GM20000 (cell line): Measurements from ENCODE around the gene SP110.

ENCODE experiments used
- DNase-seq: peaks from one replicate; pipeline ENCODE4 v3.0.0; 2012; ENCODE audit warnings: low spot score
- CTCF ChIP-seq: IDR thresholded peaks from 2 replicates; pipeline ENCODE4 v1.5.1; 2012; ENCODE audit warnings: mild to moderate bottlenecking, control low read depth; ENCODE audit errors: extremely low read depth, missing control alignments

The SP110 gene

GRCh38 chr2:230234122-230234722 lies 14.4 kb upstream of the SP110 start:
- no peak for TF ChIP-seq CTCF
- DNase-seq = no peak

- DNase-seq = no peak
- no peak for TF ChIP-seq CTCF
These were observed 11.5 kb upstream of the SP110 start for GRCh38 chr2:230231251-230231650.

- no peak for DNase-seq
- no peak for TF ChIP-seq CTCF
These were observed 10.9 kb upstream of the SP110 start for GRCh38 chr2:230230496-230231200.

GRCh38 chr2:230230087-230230486 lies 10.3 kb upstream of the SP110 start:
- no peak for TF ChIP-seq CTCF
- no peak for DNase-seq

GRCh38 chr2:230227216-230227615 lies 7.4 kb upstream of the SP110 start:
- DNase-seq = no peak
- TF ChIP-seq CTCF = no peak

GRCh38 chr2:230226051-230226551 lies 6.3 kb upstream of the SP110 start:
- TF ChIP-seq CTCF = no peak
- peak; percentile 59 for DNase-seq

GRCh38 chr2:230225486-230225885 lies 5.7 kb upstream of the SP110 start, which contains the start of gene SP140:
Gene SP140, plus strand, starts transcription at chr2:230225736. Its CDS starts 109 bp downstream, at chr2:230225845.
- DNase-seq = peak; percentile 74

More at GRCh38 chr2:230225486-230225885, 5.7 kb upstream of the SP110 start, which contains the start of gene SP140:
- no peak for TF ChIP-seq CTCF
